ENCODE data around the gene C3orf70. TPM values are rescaled to one million over a fixed set of nuclear protein-coding genes. Genes with fewer than 3 reads are reported as not detected.

C3orf70 gene
- total and polyA plus RNA-seq, 2 of the 8 experiments (the other 6 are each of a cell fraction or from before 2014, with no cell fraction given), result 1.7 to 2.0 TPM

DNA sequence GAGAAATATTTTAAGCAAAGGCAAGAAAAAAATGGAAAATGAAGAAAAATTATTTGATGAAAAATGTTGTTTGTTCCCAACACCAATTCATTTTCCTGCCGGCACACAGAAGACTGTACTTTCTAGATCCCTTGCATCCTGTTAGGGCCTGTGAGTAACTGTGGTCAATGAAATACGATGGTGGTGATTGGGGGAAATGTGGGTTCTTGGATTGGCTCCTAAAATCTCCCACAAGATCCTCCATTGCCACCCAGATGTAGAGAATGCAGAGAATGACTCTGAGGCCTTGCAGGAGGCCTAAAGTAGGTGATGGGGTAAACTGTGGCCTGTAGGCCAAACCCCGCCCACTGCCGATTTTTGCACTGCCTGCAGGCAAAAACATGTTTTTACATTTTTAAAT lies 46.3 kb upstream of the C3orf70 start (continued):
- TF ChIP-seq, protein P1, sequence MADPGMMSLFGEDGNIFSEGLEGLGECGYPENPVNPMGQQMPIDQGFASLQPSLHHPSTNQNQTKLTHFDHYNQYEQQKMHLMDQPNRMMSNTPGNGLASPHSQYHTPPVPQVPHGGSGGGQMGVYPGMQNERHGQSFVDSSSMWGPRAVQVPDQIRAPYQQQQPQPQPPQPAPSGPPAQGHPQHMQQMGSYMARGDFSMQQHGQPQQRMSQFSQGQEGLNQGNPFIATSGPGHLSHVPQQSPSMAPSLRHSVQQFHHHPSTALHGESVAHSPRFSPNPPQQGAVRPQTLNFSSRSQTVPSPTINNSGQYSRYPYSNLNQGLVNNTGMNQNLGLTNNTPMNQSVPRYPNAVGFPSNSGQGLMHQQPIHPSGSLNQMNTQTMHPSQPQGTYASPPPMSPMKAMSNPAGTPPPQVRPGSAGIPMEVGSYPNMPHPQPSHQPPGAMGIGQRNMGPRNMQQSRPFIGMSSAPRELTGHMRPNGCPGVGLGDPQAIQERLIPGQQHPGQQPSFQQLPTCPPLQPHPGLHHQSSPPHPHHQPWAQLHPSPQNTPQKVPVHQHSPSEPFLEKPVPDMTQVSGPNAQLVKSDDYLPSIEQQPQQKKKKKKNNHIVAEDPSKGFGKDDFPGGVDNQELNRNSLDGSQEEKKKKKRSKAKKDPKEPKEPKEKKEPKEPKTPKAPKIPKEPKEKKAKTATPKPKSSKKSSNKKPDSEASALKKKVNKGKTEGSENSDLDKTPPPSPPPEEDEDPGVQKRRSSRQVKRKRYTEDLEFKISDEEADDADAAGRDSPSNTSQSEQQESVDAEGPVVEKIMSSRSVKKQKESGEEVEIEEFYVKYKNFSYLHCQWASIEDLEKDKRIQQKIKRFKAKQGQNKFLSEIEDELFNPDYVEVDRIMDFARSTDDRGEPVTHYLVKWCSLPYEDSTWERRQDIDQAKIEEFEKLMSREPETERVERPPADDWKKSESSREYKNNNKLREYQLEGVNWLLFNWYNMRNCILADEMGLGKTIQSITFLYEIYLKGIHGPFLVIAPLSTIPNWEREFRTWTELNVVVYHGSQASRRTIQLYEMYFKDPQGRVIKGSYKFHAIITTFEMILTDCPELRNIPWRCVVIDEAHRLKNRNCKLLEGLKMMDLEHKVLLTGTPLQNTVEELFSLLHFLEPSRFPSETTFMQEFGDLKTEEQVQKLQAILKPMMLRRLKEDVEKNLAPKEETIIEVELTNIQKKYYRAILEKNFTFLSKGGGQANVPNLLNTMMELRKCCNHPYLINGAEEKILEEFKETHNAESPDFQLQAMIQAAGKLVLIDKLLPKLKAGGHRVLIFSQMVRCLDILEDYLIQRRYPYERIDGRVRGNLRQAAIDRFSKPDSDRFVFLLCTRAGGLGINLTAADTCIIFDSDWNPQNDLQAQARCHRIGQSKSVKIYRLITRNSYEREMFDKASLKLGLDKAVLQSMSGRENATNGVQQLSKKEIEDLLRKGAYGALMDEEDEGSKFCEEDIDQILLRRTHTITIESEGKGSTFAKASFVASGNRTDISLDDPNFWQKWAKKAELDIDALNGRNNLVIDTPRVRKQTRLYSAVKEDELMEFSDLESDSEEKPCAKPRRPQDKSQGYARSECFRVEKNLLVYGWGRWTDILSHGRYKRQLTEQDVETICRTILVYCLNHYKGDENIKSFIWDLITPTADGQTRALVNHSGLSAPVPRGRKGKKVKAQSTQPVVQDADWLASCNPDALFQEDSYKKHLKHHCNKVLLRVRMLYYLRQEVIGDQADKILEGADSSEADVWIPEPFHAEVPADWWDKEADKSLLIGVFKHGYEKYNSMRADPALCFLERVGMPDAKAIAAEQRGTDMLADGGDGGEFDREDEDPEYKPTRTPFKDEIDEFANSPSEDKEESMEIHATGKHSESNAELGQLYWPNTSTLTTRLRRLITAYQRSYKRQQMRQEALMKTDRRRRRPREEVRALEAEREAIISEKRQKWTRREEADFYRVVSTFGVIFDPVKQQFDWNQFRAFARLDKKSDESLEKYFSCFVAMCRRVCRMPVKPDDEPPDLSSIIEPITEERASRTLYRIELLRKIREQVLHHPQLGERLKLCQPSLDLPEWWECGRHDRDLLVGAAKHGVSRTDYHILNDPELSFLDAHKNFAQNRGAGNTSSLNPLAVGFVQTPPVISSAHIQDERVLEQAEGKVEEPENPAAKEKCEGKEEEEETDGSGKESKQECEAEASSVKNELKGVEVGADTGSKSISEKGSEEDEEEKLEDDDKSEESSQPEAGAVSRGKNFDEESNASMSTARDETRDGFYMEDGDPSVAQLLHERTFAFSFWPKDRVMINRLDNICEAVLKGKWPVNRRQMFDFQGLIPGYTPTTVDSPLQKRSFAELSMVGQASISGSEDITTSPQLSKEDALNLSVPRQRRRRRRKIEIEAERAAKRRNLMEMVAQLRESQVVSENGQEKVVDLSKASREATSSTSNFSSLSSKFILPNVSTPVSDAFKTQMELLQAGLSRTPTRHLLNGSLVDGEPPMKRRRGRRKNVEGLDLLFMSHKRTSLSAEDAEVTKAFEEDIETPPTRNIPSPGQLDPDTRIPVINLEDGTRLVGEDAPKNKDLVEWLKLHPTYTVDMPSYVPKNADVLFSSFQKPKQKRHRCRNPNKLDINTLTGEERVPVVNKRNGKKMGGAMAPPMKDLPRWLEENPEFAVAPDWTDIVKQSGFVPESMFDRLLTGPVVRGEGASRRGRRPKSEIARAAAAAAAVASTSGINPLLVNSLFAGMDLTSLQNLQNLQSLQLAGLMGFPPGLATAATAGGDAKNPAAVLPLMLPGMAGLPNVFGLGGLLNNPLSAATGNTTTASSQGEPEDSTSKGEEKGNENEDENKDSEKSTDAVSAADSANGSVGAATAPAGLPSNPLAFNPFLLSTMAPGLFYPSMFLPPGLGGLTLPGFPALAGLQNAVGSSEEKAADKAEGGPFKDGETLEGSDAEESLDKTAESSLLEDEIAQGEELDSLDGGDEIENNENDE (IDR thresholded peaks at IDR 0.05; ENCODE audit: insufficient replicate concordance, low read length), result no peak
- no peak for TF ChIP-seq SP1 (IDR thresholded peaks at IDR 0.05; ENCODE audit: low read depth, low read length)
- no peak for TF ChIP-seq SIRT6 (IDR thresholded peaks at IDR 0.05; ENCODE audit: low read length)
- TF ChIP-seq CBX8 (IDR thresholded peaks at IDR 0.05; ENCODE audit: borderline replicate concordance, low read depth, low read length), result no peak
- TF ChIP-seq GABPA (IDR thresholded peaks at IDR 0.05; ENCODE audit: borderline replicate concordance, insufficient read depth, low read length), result no peak
- TF ChIP-seq JUN (IDR thresholded peaks at IDR 0.05; ENCODE audit: low read depth, low read length), result no peak
- no peak for TF ChIP-seq CREB1 (IDR thresholded peaks at IDR 0.05)
- TF ChIP-seq SIX5 (IDR thresholded peaks at IDR 0.05; ENCODE audit: low read depth, low read length), result no peak
- no peak for TF ChIP-seq EP300 (IDR thresholded peaks at IDR 0.05; ENCODE audit: borderline replicate concordance in 1 of 2, low read depth in 2 of 2, low read length in 2 of 2)
- no peak for TF ChIP-seq EZH2 (IDR thresholded peaks at IDR 0.05; ENCODE audit: low read depth, low read length, severe bottlenecking)
